ENCODE data around the gene NDUFC2. TPM values are rescaled to one million over a fixed set of nuclear protein-coding genes. Genes with fewer than 3 reads are reported as not detected.

NDUFC2 gene
- total and polyA plus RNA-seq, 2 experiments from 2014 or later, result 122 to 711 TPM

- no peak overlapping the region for H3K4me3 ChIP-seq
- H3K27me3 ChIP-seq (ENCODE audit: insufficient read depth), result no peaks in the 10 kb centered on the region
- no peak overlapping the region for H3K4me2 ChIP-seq
- H3K4me3 Mint-ChIP-seq, result no peak overlapping the region; the same call in 2 of the 3 replicates
- H3F3A ChIP-seq (replicated peaks; ENCODE audit: low read depth), result 0 out of 2 replicates have a peak, but pooled peaks cover 4% of the 10 kb centered on the region
- no peak for TF ChIP-seq ZNF331 (CRISPR knock-in tag; IDR thresholded peaks at IDR 0.05; ENCODE audit: low read depth)
- no peak for TF ChIP-seq CTCF (conservative IDR thresholded peaks at IDR 0.05; ENCODE audit: low read depth in 2 of 2)
- TF ChIP-seq EZH2phosphoT487 (IDR thresholded peaks at IDR 0.05; ENCODE audit: unreplicated experiment), result no peak
- no peak for TF ChIP-seq EZH2 (IDR thresholded peaks at IDR 0.05; ENCODE audit: low read depth, unreplicated experiment)
- no peak for TF ChIP-seq JUNB (IDR thresholded peaks at IDR 0.05; ENCODE audit: unreplicated experiment)
- TF ChIP-seq, protein P1, sequence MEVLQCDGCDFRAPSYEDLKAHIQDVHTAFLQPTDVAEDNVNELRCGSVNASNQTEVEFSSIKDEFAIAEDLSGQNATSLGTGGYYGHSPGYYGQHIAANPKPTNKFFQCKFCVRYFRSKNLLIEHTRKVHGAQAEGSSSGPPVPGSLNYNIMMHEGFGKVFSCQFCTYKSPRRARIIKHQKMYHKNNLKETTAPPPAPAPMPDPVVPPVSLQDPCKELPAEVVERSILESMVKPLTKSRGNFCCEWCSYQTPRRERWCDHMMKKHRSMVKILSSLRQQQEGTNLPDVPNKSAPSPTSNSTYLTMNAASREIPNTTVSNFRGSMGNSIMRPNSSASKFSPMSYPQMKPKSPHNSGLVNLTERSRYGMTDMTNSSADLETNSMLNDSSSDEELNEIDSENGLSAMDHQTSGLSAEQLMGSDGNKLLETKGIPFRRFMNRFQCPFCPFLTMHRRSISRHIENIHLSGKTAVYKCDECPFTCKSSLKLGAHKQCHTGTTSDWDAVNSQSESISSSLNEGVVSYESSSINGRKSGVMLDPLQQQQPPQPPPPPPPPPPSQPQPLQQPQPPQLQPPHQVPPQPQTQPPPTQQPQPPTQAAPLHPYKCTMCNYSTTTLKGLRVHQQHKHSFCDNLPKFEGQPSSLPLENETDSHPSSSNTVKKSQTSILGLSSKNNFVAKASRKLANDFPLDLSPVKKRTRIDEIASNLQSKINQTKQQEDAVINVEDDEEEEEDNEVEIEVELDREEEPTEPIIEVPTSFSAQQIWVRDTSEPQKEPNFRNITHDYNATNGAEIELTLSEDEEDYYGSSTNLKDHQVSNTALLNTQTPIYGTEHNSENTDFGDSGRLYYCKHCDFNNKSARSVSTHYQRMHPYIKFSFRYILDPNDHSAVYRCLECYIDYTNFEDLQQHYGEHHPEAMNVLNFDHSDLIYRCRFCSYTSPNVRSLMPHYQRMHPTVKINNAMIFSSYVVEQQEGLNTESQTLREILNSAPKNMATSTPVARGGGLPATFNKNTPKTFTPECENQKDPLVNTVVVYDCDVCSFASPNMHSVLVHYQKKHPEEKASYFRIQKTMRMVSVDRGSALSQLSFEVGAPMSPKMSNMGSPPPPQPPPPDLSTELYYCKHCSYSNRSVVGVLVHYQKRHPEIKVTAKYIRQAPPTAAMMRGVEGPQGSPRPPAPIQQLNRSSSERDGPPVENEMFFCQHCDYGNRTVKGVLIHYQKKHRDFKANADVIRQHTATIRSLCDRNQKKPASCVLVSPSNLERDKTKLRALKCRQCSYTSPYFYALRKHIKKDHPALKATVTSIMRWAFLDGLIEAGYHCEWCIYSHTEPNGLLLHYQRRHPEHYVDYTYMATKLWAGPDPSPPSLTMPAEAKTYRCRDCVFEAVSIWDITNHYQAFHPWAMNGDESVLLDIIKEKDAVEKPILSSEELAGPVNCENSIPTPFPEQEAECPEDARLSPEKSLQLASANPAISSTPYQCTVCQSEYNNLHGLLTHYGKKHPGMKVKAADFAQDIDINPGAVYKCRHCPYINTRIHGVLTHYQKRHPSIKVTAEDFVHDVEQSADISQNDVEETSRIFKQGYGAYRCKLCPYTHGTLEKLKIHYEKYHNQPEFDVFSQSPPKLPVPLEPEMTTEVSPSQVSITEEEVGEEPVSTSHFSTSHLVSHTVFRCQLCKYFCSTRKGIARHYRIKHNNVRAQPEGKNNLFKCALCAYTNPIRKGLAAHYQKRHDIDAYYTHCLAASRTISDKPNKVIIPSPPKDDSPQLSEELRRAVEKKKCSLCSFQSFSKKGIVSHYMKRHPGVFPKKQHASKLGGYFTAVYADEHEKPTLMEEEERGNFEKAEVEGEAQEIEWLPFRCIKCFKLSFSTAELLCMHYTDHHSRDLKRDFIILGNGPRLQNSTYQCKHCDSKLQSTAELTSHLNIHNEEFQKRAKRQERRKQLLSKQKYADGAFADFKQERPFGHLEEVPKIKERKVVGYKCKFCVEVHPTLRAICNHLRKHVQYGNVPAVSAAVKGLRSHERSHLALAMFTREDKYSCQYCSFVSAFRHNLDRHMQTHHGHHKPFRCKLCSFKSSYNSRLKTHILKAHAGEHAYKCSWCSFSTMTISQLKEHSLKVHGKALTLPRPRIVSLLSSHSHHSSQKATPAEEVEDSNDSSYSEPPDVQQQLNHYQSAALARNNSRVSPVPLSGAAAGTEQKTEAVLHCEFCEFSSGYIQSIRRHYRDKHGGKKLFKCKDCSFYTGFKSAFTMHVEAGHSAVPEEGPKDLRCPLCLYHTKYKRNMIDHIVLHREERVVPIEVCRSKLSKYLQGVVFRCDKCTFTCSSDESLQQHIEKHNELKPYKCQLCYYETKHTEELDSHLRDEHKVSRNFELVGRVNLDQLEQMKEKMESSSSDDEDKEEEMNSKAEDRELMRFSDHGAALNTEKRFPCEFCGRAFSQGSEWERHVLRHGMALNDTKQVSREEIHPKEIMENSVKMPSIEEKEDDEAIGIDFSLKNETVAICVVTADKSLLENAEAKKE (CRISPR knock-in tag; IDR thresholded peaks at IDR 0.05), result no peak
- TF ChIP-seq REST (IDR thresholded peaks at IDR 0.05; ENCODE audit: unreplicated experiment), result no peak
- no peak for TF ChIP-seq ZNF114 (CRISPR knock-in tag; IDR thresholded peaks at IDR 0.05)
- TF ChIP-seq POLR2AphosphoS5 (IDR thresholded peaks at IDR 0.05; ENCODE audit: low read depth), result no peak
- no peaks in the 10 kb centered on the region for H3K27me3 Mint-ChIP-seq (ENCODE audit: insufficient read depth, low read depth, poor library complexity)
- no peak for DNase-seq (ENCODE audit: low spot score)
- 0 out of 2 replicates have a peak, but pooled peaks cover 4% of the 10 kb centered on the region for H3K9me2 ChIP-seq (ENCODE audit: insufficient read depth)
- no peaks in the 10 kb centered on the region for H3K36me3 ChIP-seq (ENCODE audit: insufficient read depth)
- H3K4me1 Mint-ChIP-seq, result peaks cover 9% of the 10 kb centered on the region
- H4K20me1 ChIP-seq (replicated peaks; ENCODE audit: insufficient read depth), result peaks cover 12% of the 10 kb centered on the region
- H3K27ac Mint-ChIP-seq, result no peak overlapping the region
- peaks cover 3% of the 10 kb centered on the region; the same call in 1 of the 2 replicates for H3K4me1 ChIP-seq (ENCODE audit: insufficient read depth)
- no peaks in the 10 kb centered on the region for H3K9me3 Mint-ChIP-seq
- ATAC-seq, result no peak
- no peak overlapping the region for H3K27ac ChIP-seq (ENCODE audit: low read depth)
- 0 out of 3 replicates have a peak, but pooled peaks cover 2% of the 10 kb centered on the region for H3K36me3 Mint-ChIP-seq (ENCODE audit: low read depth)
- H2AFZ ChIP-seq, result no peak overlapping the region
- H3K79me2 ChIP-seq (replicated peaks; ENCODE audit: insufficient read depth), result peaks cover 24% of the 10 kb centered on the region
These were observed 2.5 kb upstream of the NDUFC2 start for GRCh38 chr11:78082146-78082545.
